GM19438 (cell line): ENCODE data around the gene RHBDD3.
"Not testable (repeated sequence)": the region's sequence is repeated elsewhere in the genome, so short reads cannot be mapped to it uniquely, and the experiment has no call there.

Experiments
- ATAC-seq: cut with Tn5 transposase; IDR thresholded peaks from one replicate; pipeline ENCODE4 v1.9.1; 2021; ENCODE audit warnings: low read depth; ENCODE audit not compliant: unreplicated experiment

Gene RHBDD3

DNA sequence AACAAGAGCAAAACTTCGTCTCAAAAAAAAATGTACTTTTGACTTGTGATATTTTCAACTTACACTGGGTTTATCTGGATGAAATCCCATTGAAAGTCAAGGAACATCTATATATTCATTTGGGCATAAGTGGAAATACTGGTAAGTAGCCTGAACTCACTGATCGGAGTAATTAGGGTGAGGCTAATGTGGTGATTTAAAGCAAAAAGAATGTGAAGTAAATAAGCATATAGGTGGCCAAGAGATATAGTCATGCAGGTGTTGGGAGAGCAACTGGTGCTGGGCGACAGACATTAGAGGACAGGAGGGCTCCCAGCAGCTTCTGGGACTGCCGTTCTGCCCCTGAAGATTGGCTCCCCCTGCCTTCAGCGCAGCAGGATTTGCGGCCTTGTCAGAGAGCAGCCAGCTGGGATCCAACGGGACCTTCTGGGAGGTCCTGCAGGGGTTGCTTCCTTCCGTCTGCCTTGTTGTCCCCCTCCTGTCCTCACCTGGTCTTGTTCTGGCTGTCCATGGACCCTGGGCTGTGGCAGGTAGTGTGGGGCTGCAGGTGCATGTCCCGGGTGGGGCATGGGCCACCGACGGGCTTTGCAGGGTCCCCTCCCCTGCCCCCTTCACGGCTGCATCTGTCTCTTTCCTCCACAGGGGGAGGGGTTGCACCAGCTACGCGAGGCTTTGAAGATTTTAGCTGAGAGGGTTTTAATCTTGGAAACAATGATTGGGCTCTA, 14.1 kb downstream of the RHBDD3 start:
- ATAC-seq = no peak

DNA sequence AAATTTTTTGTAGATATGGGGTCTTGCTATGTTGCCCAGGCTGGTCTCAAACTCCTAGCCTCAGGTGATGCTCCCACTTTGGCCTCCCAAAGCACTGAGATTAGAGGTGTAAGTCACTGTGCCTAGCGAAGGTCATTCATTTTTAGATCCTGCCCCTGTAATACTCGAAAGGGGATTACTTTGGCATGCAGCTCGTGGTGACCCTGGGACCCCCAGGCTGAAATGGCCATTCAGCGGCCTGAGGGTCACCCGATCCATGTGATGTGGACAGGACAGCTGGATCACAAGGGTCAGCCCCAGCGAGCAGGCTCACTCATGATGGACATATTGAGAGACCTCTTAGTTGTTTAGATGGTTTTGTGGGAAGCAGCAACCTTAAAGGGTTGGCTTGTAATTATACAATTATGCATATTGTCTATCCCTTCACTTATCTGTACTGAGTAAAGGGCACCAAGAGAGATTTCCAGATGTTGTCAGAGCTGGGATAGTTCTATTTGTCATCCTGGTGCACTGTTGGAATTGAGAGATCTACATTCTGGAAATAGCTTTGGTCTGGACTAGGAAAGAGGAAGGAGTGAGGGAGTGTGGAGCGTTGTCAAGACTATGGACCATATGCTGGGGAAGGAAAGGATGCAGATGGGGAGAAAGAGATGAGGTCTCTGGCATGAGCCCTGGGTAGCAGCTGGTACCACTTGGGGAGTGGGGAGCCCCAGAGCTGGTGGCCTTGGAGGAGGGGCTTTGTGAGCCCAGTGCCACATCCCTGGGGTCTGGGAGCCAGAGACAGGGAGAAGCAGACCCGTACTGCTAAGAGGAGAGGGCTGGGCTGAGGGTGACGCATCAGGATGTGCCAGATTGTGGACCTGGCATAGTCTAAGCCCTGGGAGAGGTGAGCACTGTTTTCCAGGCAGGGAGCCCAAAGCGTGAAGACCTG, 15.5 kb downstream of the RHBDD3 start:
- no peak for ATAC-seq

DNA sequence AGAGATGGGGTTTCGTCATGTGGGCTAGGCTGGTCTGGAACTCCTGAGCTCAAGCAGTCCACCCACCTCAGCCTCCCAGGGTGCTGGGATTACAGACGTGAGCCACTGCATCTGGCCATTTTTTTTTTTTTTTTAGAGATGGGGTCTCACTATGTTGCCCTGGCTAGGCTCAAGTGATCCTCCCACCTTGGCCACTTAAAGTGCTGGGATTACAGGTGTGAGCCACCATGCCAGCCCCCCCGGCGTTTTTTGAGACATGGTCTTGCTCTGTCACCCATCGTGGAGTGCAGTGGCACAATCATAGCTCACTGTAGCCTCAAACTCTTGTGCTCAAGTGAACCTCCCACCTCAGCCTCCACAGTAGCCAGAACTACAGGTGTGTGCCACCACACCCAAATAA, 16.5 kb downstream of the RHBDD3 start:
- no peak for ATAC-seq

DNA sequence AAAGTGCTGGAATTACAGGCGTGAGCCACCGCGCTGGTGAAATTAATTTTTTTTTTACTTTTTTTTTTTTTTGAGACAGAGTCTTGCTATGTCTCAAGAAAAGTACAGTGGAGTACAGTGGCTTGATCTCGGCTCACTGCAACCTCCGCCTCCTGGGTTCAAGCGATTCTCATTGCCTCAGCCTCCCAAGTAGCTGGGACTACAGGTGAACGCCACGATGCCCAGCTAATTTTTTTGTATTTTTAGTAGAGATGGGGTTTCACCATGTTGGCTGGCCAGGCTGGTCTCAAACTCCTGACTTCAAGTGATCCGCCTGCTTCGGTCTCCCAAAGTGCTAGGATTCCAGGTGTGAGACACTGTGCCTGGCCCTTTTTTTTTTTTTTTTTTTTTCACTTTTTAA, 19.9 kb downstream of the RHBDD3 start:
- not testable (repeated sequence) for ATAC-seq

DNA sequence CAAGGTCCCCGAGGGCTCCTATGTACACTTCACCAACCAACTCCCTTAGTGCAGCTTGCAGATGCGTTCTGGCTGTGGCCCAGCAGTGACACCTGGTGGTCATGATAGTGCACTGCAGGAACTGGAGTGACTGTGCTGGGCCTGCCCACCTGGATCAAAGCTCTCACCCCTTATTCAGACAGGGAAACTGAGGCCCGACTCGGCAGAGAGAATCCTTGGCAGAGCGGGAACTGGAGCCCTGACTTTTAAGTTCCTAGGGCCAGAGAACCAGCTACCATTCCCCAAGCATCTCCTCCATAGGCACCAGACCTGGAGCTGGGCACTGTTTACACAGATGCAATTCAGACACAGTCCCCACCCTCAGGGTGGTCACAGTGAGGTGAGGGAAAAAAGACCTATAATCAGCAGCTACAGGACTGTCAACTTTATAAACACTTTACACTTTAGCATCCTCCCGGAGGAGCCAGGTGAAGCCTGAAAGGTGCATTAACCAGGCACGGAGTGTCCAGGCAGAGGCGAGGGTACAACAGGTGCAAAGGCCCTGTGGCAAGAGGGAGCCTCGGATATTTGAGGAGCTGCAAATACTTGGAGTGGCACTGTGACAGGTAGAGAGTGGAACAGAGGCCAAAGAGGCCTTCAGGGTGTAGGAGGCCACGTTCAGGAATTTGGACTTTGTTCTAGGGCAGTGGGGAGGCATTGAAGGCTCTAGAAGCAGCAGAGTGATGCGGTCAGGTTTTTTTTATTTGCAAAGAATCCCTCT, 22.0 kb downstream of the RHBDD3 start:
- no peak for ATAC-seq

DNA sequence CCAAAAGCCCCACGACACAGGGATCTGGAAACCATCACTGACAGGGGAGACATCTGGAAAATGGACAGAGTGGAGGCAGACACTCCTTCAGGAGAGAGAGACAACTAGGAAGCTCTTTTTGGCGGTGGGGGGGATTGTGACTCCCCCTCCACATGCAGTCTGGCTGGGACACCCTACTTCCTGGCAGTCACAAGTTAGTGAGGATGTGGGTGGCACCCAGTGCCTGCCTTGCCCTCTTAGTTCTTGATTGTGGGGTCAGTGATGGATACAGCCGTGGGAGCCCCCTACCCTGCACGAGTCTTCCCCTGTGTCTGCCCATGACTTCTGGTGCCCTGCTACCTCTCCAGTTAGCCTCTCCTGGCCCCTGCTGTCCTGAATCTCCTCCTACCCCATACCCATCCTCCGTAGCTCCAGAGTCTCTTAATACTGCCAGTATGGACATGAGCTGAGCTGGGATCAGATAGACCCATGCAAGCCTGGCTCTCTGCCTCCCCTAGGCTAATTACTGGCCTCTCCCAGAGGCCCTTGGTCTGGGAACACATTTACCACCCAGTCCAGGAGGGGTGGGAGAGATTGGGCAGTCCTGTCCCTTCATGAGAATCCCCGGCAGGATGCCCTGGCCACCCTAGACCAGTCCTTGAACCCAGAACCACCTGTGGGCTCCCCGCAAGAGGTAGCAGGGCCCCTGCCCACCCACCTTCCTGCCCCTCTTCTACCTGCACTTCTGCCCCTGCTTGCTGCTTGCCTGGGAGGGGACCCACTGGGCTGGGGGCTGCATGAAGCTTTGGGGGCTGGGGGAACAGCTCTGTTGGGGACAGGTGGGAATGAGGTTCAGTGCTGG, 22.8 kb downstream of the RHBDD3 start:
- ATAC-seq = no peak

DNA sequence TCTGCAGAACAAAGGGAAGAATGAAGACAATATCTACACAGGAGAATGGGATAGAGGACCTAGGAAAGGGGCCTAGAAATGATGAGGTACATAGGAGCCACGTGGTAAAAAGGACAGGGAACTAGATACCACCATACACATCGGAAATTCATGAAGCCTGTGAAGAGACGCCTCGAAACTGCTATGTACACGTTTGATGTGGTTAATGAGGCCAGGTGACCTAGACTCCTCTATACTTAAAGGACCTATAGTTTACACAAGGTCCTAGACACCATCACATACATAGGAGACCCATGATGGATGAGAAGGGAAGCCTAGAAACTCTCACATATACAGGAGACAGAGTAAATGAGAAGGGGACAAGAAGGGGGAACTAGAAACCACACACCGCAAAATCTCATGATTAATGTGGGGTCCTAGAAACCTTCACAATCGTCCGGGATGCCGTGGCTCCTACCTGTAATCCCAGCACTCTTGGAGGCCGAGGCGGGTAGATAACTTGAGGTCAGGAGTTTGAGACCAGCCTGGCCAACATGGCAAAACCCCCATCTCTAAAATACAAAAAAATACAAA, 23.8 kb downstream of the RHBDD3 start:
- no peak for ATAC-seq

DNA sequence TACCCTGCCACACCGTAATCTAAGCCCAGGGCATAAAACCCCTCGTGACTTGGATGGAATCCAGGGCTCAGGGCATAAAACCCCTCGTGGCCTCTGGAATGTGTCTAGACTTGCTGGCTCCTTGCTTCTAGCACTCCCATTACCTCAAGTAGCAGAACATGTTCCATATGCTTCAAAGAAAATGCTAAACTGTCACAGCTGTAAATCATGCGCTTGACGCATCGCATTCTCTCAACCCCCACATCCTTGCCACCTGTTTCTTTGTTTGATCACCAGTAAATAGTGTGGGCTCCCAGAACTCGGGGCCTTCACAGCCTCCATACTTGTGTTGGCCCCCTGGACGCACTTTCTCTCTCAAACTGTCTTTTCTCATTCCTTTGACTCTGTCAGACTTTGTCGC, 27.3 kb downstream of the RHBDD3 start:
- ATAC-seq = not testable (repeated sequence)

DNA sequence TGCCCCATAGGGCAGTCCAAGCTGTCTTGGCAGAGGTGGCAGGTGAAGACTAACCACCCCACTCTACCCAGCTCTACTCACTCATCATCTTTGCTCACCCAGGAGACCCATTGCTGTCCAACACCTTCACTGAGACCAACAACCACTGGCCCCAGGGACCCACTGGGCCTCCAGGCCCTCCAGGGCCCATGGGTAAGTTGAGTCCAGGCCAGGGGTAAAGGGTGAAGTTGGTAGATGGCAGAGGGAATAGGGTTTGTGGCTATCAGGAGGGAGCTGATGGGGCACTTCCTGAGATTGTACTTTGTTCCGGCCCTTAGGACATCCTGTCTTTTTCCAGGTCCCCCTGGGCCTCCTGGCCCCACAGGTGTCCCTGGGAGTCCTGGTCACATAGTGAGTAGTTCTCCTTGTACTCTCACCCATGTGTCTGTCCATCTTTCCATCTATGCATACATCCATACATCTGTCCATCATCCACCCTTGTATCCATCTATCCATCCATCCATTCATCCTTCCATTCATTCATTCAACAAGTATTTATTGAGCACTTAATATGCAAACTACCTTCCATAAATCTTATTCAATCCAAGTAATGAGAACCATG, 34.4 kb downstream of the RHBDD3 start:
- no peak for ATAC-seq

DNA sequence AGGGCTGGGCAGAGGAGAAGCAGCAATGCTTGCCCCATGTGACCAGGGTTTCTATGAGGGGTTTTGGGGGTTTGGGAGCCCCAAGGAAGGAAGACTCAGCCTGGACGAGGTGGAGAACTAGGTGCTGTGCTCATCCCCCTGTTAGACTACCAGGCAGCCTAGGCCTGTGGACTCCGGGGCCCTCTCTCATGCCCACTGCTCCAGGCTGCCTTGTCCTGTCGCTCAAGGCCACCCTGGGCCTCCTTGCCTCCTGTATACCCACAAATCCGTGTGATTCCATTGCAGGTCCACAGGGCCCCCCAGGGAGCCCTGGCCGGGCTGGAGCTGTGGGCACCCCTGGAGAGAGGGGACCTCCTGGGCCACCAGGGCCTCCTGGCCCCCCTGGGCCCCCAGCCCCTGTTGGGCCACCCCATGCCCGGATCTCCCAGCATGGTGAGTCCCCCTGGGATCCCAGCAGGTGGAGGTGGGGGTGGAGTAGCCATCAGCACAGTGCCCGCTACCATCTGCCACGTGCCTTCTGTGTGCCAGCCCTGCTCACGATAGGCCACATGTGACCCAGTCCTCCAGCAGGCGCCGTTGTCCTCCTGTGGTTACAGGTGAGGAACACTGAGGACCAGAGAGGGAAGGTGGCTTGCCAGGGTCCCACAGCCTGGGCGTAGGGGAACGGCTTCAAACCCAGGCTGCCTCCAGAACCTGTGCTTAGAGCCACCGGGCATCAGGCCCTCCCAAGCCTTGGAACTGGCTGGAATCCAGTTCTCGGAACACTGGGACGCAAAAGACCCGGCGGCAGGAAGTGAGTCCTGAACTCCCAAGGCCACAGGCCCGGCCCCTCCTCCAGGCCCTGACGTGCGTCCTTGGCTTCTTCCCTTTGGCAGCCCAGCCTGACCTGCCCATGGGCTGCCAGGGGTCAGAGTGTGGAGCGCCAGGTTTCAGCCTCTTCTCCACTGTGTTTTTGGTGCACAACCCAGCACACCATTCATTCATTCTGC, 35.5 kb downstream of the RHBDD3 start:
- no peak for ATAC-seq

DNA sequence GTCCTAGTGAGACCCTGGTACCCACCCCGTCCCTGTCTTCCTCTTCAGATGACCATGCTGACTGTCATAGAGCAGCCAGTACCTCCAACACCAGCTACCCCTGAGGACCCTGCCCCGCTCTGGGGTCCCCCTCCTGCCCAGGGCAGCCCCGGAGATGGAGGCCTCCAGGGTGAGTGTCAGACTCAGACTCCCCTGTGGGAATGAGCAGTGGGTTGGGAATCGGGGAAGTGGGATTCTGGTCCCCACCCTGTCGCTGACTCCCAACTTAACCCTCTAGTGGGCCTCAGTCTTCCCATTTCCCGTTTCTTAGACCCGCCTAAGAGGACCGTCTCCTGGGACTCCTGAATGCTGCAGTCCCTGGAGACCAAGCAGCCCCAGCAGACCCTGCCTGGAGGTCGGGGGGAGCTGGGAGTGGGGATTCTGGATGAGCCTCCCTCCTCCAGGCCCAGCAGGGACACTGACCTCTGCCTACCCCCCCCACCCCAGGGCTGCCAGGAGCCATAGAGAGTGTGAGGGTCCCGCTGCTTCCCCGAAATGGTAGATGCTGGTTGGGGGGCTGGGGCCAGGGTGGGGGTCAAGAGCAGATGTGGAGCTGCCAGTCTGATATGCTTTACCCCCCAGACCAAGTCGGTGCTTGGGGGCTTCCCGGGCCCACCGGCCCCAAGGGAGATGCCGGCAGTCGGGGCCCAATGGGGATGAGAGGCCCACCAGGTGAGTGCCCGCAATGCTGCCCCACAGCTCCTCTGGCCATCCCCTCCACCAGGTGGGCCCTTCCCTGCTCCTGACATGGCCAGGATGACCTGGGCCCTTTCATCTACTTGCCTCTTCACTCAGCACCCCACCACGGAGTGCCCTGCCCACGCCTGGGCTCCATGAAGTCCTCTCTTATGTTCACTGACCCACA, 36.6 kb downstream of the RHBDD3 start:
- no peak for ATAC-seq

DNA sequence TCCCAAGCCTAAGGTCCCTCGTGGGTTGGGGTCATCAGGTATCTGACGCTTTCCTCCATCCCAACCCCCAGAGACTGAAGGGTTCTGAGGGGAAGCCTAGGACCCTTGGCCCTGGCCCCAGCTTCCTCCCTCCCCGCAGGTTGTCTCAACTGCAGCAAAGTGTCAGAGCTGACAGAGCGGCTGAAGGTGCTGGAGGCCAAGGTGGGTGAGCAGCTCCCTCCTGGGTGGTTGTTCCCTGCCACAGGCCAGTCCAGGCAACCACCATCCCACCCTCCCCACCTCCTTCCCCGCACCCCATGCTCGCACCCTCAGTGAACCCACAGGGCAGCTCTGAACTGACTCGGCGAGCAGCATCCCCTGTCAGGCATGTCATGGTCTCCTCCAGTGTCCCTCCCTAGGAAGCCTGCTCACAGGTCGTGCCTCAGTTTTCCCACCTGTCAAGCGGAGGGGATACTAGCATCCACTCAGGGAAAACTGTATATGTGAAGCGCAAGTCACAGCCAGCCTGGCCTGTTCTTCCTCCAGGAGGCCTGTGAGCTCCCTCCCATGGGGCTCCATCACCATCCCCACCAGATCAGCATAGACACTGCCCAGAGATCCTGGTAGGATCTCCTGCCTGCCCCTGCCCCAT, 41.3 kb downstream of the RHBDD3 start:
- ATAC-seq = no peak

DNA sequence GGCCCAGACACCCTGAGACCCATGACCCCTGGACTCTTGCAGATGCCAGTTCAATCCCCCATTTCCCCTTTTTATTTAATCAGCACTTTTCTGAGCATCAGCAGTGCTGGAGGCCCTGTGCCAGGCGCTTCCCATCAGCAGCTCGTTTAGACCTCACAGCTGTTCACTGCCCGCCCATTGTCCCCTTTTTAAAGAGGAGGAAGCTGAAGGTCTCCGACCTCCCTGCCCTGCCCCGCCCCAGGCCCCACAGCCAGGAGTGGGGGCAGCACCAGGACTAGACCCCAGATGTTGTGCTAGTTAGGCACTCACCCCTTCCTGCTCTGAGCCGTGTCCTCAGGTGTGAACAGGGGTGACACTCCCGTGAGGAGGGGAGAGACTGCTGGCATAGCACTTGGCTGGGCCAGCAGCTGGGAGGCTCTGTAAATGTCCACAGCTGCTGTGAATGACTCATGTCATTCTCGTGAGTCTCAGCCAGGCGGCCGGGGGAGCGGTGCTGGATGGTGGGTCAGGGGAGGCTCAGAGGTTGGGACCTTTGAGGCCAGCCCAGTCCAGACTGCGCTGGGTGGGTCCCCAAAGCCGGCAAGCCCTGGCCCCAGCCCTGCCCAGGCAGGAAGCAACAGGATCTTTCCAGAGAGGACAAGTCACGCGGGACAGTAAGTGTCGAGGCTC, 42.2 kb downstream of the RHBDD3 start:
- no peak for ATAC-seq

DNA sequence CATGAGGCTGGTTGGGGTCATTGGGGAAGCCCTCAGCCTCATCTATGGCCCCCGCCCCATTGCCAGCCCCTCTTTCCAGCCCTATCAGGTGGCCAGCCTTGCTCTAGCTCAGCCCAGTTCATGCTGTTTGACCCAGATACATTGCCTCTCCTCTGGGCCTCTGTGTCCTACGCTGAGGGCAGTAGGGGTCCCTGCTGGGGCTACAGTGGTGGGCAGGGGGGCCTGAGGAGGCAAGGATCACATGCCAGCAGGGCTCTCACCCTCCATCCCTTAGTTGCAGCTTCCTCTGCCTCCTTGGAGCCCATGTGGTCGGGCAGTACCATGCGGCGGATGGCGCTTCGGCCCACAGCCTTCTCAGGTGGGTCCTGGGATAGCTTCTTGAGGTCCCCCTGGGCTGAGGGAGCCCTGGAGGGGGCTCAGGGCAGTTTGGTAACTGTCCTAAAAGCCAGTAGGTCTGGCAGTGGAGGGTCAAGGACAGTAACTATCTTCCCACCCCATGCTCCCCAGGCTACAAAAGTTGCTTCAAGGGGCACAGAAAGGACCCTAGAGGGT, 42.8 kb downstream of the RHBDD3 start:
- no peak for ATAC-seq

DNA sequence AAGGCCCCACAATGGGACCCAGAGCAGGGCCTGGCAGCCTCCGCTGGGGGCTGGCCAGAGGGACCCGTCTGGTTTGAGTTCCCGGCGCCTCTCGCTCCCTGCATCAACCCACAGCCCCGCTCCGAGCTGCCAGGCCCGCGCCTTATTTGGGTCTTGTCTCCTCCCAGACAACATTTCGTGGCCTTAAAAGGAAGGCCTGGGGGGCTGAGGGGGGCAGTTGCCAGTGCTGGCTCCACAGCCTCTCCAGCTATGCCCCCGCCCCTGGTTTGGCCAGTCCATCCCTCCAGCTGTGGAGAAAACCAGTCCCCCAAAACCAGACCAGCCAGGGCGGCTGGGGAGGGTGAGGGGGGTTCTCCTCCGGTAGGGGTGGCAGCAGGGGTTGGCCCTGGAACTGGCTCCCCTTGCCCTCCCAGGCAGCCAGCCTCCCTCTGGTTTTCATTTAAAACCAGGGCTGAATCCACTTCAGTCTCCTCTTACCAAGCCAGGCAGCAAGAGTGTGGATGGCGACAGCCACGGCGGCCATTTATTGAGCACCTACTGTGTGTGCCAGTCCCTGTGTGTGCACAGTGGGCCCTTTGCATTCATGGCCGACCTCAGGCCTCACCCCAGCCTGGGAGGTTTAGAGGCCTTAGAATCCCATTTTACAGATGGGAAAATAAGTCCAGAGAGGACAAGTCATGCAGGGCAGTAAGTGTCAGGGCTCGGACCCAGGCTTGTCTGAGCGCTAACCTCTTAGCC, 43.5 kb downstream of the RHBDD3 start:
- no peak for ATAC-seq
